ENCODE data around the gene SVEP1. TPM values are rescaled to one million over a fixed set of nuclear protein-coding genes. Genes with fewer than 3 reads are reported as not detected.
"Not testable (repeated sequence)": the region's sequence is repeated elsewhere in the genome, so short reads cannot be mapped to it uniquely, and the experiment has no call there.

Gene SVEP1
- polyA plus RNA-seq, 1 of the 3 experiments (the other 2 are of a cell fraction): 0.10 TPM

DNA sequence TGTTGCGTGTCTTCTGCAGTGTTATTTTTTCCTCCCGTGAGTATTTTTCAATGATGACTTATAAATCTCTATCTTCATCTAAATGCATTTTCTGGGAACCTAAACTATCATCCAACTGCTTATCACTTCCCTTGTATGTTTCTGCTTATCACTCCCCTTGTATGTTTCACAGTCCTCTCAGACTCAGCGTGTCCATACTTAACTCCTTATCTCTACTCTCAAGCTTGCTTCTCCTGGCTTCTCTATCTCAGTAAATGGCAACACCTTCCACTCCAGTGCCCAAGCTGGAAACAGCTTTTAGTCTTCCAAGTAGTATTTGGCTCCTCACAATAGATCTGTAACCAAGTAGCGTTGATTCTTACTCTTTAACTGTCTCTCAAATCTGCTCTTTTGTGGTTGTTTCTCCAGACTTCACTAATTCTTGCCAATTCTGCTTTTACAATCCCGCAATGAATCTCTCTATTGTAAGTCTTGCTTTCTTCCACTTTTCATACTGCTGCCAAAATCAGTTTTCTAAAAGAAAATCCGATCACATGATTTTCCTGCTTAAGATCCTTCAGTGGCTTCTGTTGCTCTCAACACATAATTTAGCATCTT lies 208.0 kb downstream of the SVEP1 start:
- H3K27ac ChIP-seq (ENCODE audit: low read depth in 2 of 2, low read length in 1 of 2): no peak overlapping the region
- H3K4me1 ChIP-seq (ENCODE audit: control insufficient read depth in 1 of 2, insufficient read depth in 2 of 2, low read depth in 1 of 2, low read length in 1 of 2): no peaks in the 10 kb centered on the region
- H3K9me3 ChIP-seq: no peaks in the 10 kb centered on the region
- no peak overlapping the region for H2AFZ ChIP-seq (ENCODE audit: low read depth)
- H3K9ac ChIP-seq: no peak overlapping the region
- no peak overlapping the region for H3K4me3 ChIP-seq (ENCODE audit: low read depth in 2 of 2, low read length in 1 of 2)
- ChIA-PET CTCF (no interaction called here), POLR2A (interaction anchor here (0.5 kb wide), 1 partner anchor 96 kb away, joined by 3 read pairs; no protein-coding TSS in a partner anchor)
- H4K20me1 ChIP-seq (ENCODE audit: insufficient read depth): no peaks in the 10 kb centered on the region
- peaks cover 9% of the 10 kb centered on the region for H3F3A ChIP-seq (replicated peaks; ENCODE audit: insufficient read depth)
- no peaks in the 10 kb centered on the region for H3K27me3 ChIP-seq (ENCODE audit: insufficient read depth)
- TF ChIP-seq EZH2phosphoT487 (IDR thresholded peaks at IDR 0.05; ENCODE audit: borderline replicate concordance, low read depth) (no peak), TEAD4 (IDR thresholded peaks at IDR 0.05; ENCODE audit: borderline replicate concordance, insufficient read depth) (no peak), FOXM1 (IDR thresholded peaks at IDR 0.05; ENCODE audit: low read depth) (no peak)
- H3K79me2 ChIP-seq (ENCODE audit: insufficient read depth): no peaks in the 10 kb centered on the region
- no peak overlapping the region for H3K4me2 ChIP-seq
- H3K36me3 ChIP-seq (replicated peaks in 1 of 2; ENCODE audit: control insufficient read depth in 1 of 2, insufficient read depth in 2 of 2, low read length in 1 of 2): no peaks in the 10 kb centered on the region
- H3K9me2 ChIP-seq: no peaks in the 10 kb centered on the region
- 54% methylated on average over 6 of the region's 6 CpGs for WGBS (ENCODE audit: low lambda C conversion rate)
- DNase-seq: no peak

DNA sequence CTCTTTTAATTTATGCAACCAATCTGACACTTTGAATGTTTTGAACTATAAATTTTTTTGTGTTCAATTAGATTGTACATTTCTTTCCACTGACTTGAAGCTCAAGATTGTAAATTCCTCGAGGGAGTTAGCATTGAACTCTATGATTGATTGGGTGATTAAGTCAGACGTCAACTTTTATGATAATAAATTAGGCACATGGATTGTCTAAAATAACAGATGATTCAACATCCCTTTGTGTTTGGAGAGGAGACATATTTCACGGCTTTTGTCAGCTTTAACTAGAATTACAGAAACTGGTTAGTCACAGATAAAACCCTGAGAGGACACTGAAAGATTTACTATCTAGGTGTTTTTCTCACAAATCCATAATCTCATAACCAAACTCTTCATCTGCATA lies 209.2 kb downstream of the SVEP1 start:
- WGBS (ENCODE audit: low lambda C conversion rate): 10% methylated on average over 3 of the region's 3 CpGs
- no peak overlapping the region for H2AFZ ChIP-seq (ENCODE audit: low read depth)
- H3K27ac ChIP-seq (ENCODE audit: low read depth in 2 of 2, low read length in 1 of 2): no peak overlapping the region
- ChIA-PET CTCF (no interaction called here), POLR2A (no interaction called here)
- no peak for DNase-seq
- H3F3A ChIP-seq (replicated peaks; ENCODE audit: insufficient read depth): peaks cover 9% of the 10 kb centered on the region
- no peaks in the 10 kb centered on the region for H3K4me1 ChIP-seq (ENCODE audit: control insufficient read depth in 1 of 2, insufficient read depth in 2 of 2, low read depth in 1 of 2, low read length in 1 of 2)
- H3K36me3 ChIP-seq (replicated peaks in 1 of 2; ENCODE audit: control insufficient read depth in 1 of 2, insufficient read depth in 2 of 2, low read length in 1 of 2): no peaks in the 10 kb centered on the region
- no peaks in the 10 kb centered on the region for H3K9me3 ChIP-seq
- no peaks in the 10 kb centered on the region for H3K79me2 ChIP-seq (ENCODE audit: insufficient read depth)
- no peak overlapping the region for H3K9ac ChIP-seq
- TF ChIP-seq, protein P1, sequence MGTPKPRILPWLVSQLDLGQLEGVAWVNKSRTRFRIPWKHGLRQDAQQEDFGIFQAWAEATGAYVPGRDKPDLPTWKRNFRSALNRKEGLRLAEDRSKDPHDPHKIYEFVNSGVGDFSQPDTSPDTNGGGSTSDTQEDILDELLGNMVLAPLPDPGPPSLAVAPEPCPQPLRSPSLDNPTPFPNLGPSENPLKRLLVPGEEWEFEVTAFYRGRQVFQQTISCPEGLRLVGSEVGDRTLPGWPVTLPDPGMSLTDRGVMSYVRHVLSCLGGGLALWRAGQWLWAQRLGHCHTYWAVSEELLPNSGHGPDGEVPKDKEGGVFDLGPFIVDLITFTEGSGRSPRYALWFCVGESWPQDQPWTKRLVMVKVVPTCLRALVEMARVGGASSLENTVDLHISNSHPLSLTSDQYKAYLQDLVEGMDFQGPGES (IDR thresholded peaks at IDR 0.05; ENCODE audit: low read depth, low read length): no peak
- TF ChIP-seq, protein P2, sequence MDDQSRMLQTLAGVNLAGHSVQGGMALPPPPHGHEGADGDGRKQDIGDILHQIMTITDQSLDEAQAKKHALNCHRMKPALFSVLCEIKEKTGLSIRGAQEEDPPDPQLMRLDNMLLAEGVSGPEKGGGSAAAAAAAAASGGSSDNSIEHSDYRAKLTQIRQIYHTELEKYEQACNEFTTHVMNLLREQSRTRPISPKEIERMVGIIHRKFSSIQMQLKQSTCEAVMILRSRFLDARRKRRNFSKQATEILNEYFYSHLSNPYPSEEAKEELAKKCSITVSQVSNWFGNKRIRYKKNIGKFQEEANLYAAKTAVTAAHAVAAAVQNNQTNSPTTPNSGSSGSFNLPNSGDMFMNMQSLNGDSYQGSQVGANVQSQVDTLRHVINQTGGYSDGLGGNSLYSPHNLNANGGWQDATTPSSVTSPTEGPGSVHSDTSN (IDR thresholded peaks at IDR 0.05): peak; percentile 13; the same call in 1 of the 2 replicates
- H3K27me3 ChIP-seq (ENCODE audit: insufficient read depth): no peaks in the 10 kb centered on the region
- no peak overlapping the region for H3K4me3 ChIP-seq (ENCODE audit: low read depth in 2 of 2, low read length in 1 of 2)
- H4K20me1 ChIP-seq (ENCODE audit: insufficient read depth): no peaks in the 10 kb centered on the region
- no peak overlapping the region for H3K4me2 ChIP-seq
- H3K9me2 ChIP-seq: no peaks in the 10 kb centered on the region

DNA sequence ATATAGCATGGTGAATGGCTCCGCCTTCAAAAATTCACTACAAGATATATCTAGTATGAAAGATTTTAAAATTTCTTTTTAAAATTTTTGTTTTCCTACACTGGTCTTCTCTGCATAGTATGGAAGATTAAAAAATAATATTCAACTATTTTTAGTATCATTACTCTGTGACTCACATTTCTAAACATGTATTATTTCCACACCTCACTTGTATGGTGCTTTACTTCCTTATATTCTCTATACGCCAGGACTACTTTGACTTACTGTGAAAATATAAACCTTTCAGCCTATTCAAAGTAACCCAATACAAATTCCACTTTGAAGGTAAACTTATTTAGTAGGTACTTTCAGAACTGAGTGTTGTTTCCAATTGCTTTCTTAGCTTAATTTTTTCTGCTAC lies 215.1 kb downstream of the SVEP1 start:
- H3K4me2 ChIP-seq: no peak overlapping the region
- no peak overlapping the region for H2AFZ ChIP-seq (ENCODE audit: low read depth)
- no peaks in the 10 kb centered on the region for H3K27me3 ChIP-seq (ENCODE audit: insufficient read depth)
- H3F3A ChIP-seq (replicated peaks; ENCODE audit: insufficient read depth): no peaks in the 10 kb centered on the region
- DNase-seq: no peak
- H3K79me2 ChIP-seq (ENCODE audit: insufficient read depth): no peaks in the 10 kb centered on the region
- no peak overlapping the region for H3K27ac ChIP-seq (ENCODE audit: low read depth in 2 of 2, low read length in 1 of 2)
- no peaks in the 10 kb centered on the region for H4K20me1 ChIP-seq (ENCODE audit: insufficient read depth)
- H3K4me1 ChIP-seq (ENCODE audit: control insufficient read depth in 1 of 2, insufficient read depth in 2 of 2, low read depth in 1 of 2, low read length in 1 of 2): no peaks in the 10 kb centered on the region
- no peaks in the 10 kb centered on the region for H3K9me2 ChIP-seq
- H3K4me3 ChIP-seq (ENCODE audit: low read depth in 2 of 2, low read length in 1 of 2): no peak overlapping the region
- TF ChIP-seq, protein P3, sequence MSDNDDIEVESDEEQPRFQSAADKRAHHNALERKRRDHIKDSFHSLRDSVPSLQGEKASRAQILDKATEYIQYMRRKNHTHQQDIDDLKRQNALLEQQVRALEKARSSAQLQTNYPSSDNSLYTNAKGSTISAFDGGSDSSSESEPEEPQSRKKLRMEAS (IDR thresholded peaks at IDR 0.05; ENCODE audit: low read depth): no peak
- no peak for TF ChIP-seq TCF12 (IDR thresholded peaks at IDR 0.05)
- TF ChIP-seq, protein P4, sequence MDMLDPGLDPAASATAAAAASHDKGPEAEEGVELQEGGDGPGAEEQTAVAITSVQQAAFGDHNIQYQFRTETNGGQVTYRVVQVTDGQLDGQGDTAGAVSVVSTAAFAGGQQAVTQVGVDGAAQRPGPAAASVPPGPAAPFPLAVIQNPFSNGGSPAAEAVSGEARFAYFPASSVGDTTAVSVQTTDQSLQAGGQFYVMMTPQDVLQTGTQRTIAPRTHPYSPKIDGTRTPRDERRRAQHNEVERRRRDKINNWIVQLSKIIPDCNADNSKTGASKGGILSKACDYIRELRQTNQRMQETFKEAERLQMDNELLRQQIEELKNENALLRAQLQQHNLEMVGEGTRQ (IDR thresholded peaks at IDR 0.05; ENCODE audit: borderline replicate concordance, low read depth, low read length): no peak
- TF ChIP-seq SMC3 (IDR thresholded peaks at IDR 0.05; ENCODE audit: low read depth, low read length): no peak
- TF ChIP-seq MXI1 (IDR thresholded peaks at IDR 0.05; ENCODE audit: low read depth, low read length): no peak
- TF ChIP-seq FOSL2 (IDR thresholded peaks at IDR 0.05; ENCODE audit: borderline replicate concordance, low read depth): no peak
- no peak for TF ChIP-seq GABPA (IDR thresholded peaks at IDR 0.05; ENCODE audit: low read depth)
- no peak for TF ChIP-seq FOXM1 (IDR thresholded peaks at IDR 0.05; ENCODE audit: low read depth)
- no peak for TF ChIP-seq NRF1 (IDR thresholded peaks at IDR 0.05; ENCODE audit: low read depth, low read length)
- H3K9me3 ChIP-seq: no peaks in the 10 kb centered on the region
- no peaks in the 10 kb centered on the region for H3K36me3 ChIP-seq (replicated peaks in 1 of 2; ENCODE audit: control insufficient read depth in 1 of 2, insufficient read depth in 2 of 2, low read length in 1 of 2)
- 81% methylated on average over 2 of the region's 2 CpGs for WGBS (ENCODE audit: low lambda C conversion rate)
- H3K9ac ChIP-seq: no peak overlapping the region
- POLR2A ChIA-PET: no interaction called here
- CTCF ChIA-PET: no interaction called here

DNA sequence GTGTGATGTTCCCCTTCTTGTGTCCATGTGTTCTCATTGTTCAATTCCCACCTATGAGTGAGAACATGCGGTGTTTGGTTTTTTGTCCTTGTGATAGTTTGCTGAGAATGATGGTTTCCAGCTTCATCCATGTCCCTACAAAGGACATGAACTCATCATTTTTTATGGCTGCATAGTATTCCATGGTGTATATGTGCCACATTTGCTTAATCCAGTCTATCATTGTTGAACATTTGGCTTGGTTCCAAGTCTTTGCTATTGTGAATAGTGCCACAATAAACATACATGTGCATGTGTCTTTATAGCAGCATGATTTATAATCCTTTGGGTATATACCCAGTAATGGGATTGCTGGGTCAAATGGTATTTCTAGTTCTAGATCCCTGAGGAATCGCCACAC lies 220.5 kb downstream of the SVEP1 start:
- H3K9ac ChIP-seq; H3K4me3 ChIP-seq (ENCODE audit: low read depth in 2 of 2, low read length in 1 of 2); H4K20me1 ChIP-seq (ENCODE audit: insufficient read depth); H3K4me1 ChIP-seq (ENCODE audit: control insufficient read depth in 1 of 2, insufficient read depth in 2 of 2, low read depth in 1 of 2, low read length in 1 of 2); CTCF ChIA-PET; H2AFZ ChIP-seq (ENCODE audit: low read depth); H3K79me2 ChIP-seq (ENCODE audit: insufficient read depth); H3K27me3 ChIP-seq (ENCODE audit: insufficient read depth); H3K9me2 ChIP-seq; H3K9me3 ChIP-seq; H3K36me3 ChIP-seq (replicated peaks in 1 of 2; ENCODE audit: control insufficient read depth in 1 of 2, insufficient read depth in 2 of 2, low read length in 1 of 2); H3K27ac ChIP-seq (ENCODE audit: low read depth in 2 of 2, low read length in 1 of 2); H3K4me2 ChIP-seq; POLR2A ChIA-PET; DNase-seq; H3F3A ChIP-seq (replicated peaks; ENCODE audit: insufficient read depth): not testable (repeated sequence)
- 46% methylated on average over 2 of the region's 2 CpGs for WGBS (ENCODE audit: low lambda C conversion rate)

All from SK-N-SH (cell line).